Ovary (tissue), 3 donors: ENCODE measurements around the gene TMEM123.

ENCODE experiments used
- POLR2A ChIP-seq: fragments of 450-650 bp; IDR thresholded peaks from one replicate; pipeline ENCODE4 v1.6.1; 2017; ENCODE audit warnings: antibody characterized with exemption, mild to moderate bottlenecking, moderate library complexity
- TF ChIP-seq, protein P1 (sequence below), 3 donors: fragments of 450-650 bp in 2 of 3; fragments of 200-600 bp in 1 of 3; IDR thresholded peaks; one replicate each; pipeline versions ENCODE4 v1.5.1 to v1.8.0; 2016 to 2022; ENCODE audit warnings: antibody characterized with exemption in 3 of 3, mild to moderate bottlenecking in 1 of 3
- donor health status: DM: no; HTN: no; CAD: no.

DNA sequence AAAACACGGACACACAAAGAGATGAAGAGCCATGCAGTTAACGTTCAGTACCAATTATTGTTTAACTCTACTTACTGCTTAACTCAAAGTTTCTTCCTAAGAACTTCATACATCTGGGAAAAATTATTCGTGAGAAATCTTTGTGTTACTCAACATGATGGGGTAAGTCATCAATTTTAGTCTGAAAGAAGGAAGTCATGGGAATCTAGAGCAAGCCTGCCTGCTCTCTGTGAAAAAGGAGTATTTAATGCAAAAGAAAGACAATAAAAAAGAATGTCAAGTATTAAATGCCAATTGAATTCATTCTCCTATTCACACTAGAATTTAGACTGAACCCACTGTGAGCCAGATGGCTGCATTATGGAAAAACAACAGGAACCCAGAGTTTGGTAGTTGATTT lies 16.0 kb downstream of the TMEM123 start:
- TF ChIP-seq POLR2A = no peak
- TF ChIP-seq, protein P1, sequence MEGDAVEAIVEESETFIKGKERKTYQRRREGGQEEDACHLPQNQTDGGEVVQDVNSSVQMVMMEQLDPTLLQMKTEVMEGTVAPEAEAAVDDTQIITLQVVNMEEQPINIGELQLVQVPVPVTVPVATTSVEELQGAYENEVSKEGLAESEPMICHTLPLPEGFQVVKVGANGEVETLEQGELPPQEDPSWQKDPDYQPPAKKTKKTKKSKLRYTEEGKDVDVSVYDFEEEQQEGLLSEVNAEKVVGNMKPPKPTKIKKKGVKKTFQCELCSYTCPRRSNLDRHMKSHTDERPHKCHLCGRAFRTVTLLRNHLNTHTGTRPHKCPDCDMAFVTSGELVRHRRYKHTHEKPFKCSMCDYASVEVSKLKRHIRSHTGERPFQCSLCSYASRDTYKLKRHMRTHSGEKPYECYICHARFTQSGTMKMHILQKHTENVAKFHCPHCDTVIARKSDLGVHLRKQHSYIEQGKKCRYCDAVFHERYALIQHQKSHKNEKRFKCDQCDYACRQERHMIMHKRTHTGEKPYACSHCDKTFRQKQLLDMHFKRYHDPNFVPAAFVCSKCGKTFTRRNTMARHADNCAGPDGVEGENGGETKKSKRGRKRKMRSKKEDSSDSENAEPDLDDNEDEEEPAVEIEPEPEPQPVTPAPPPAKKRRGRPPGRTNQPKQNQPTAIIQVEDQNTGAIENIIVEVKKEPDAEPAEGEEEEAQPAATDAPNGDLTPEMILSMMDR (IDR thresholded peaks at IDR 0.05) = no peak
